ENCODE data around the gene COL28A1. TPM values are rescaled to one million over a fixed set of nuclear protein-coding genes. Genes with fewer than 3 reads are reported as not detected.
"Not testable (repeated sequence)": the region's sequence is repeated elsewhere in the genome, so short reads cannot be mapped to it uniquely, and the experiment has no call there.

COL28A1 gene
- total and polyA plus RNA-seq, 3 experiments from 2014 or later = not detected

DNA sequence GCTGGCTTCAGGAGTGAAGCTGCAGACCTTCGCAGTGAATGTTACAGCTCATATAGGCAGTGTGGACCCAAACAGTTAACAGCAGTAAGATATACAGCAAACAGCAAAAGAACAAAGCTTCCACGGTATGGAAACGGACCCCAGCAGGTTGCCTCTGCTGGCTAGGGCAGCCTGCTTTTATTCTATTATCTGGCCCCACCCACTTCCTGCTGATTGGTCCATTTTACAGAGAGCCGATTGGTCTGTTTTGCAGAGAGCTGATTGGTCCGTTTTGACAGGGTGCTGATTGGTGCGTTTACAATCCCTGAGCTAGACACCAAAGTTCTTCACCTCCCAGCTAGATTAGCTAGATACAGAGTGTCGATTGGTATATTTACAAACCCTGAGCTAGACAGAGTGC, 58.0 kb downstream of the COL28A1 start:
- POLR2A ChIA-PET; H3K36me3 Mint-ChIP-seq; DNase-seq; H3K9me3 ChIP-seq (ENCODE audit: low read length); H3K4me3 ChIP-seq (ENCODE audit: low read length); H3K27ac ChIP-seq (ENCODE audit: low read depth, low read length); H3K27ac Mint-ChIP-seq; H3K4me1 Mint-ChIP-seq; H3K27me3 ChIP-seq (ENCODE audit: insufficient read depth, low read length, poor library complexity, severe bottlenecking); H3K4me3 Mint-ChIP-seq; H3K4me1 ChIP-seq (ENCODE audit: insufficient read depth, low read length); CTCF ChIA-PET; H3K9me3 Mint-ChIP-seq; H3K36me3 ChIP-seq (ENCODE audit: insufficient read depth, low read length): not testable (repeated sequence)
- peaks cover 2 to 18% of the 10 kb centered on the region in 2 donors for H3K27me3 Mint-ChIP-seq

DNA sequence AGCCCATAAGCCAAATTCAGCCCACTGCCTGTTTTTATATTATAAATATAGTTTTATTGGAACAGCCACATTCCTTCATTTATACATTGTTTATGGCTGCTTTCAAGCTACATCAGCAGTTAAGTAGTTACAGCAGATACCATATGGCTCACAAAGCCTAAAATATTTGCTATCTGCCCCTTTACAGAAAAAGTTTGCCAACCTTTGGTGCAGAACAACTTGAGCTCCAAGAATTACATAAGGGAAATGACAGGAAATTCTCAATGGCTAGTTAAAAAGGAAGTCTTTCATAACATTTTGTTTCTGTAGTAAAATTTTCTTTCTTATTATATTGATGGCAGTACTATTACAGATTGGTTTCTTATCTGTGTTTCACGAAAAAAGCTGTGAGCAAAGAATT, 59.3 kb downstream of the COL28A1 start:
- H3K36me3 ChIP-seq (ENCODE audit: insufficient read depth, low read length) = no peaks in the 10 kb centered on the region
- ChIA-PET CTCF (no interaction called here), POLR2A (no interaction called here)
- H3K9me3 ChIP-seq (ENCODE audit: low read length) = no peaks in the 10 kb centered on the region
- Mint-ChIP-seq H3K4me1 (no peaks in the 10 kb centered on the region), H3K4me3 (no peak overlapping the region), H3K36me3 (no peaks in the 10 kb centered on the region), H3K9me3 (no peaks in the 10 kb centered on the region), H3K27me3 (peaks cover 2 to 18% of the 10 kb centered on the region in 2 donors), H3K27ac (no peak overlapping the region)
- H3K4me3 ChIP-seq (ENCODE audit: low read length) = no peak overlapping the region
- no peaks in the 10 kb centered on the region for H3K27me3 ChIP-seq (ENCODE audit: insufficient read depth, low read length, poor library complexity, severe bottlenecking)
- no peaks in the 10 kb centered on the region for H3K4me1 ChIP-seq (ENCODE audit: insufficient read depth, low read length)
- no peak for DNase-seq
- no peak overlapping the region for H3K27ac ChIP-seq (ENCODE audit: low read depth, low read length)

DNA sequence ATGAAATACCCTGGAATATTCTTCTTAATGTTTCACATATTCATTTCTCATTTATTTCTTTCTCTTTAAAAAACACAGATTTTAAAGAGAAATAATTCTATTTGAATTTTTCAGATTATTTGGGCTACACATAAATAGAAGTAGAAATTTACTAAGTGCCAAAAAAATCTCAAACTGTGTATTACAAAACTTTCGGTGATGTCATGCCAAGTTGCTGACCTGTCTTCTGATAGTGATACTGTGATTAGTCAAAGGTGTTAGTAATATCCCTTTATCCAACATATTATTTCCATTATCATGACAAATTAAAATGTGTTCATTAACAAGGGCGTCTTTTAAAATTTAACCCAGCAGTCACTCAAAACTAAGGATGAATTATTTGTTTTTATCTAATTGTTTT, 60.1 kb downstream of the COL28A1 start:
- Histone ChIP-seq H3K27me3 (ENCODE audit: insufficient read depth, low read length, poor library complexity, severe bottlenecking) (no peaks in the 10 kb centered on the region), H3K4me1 (ENCODE audit: insufficient read depth, low read length) (no peaks in the 10 kb centered on the region), H3K27ac (ENCODE audit: low read depth, low read length) (no peak overlapping the region), H3K4me3 (ENCODE audit: low read length) (no peak overlapping the region), H3K36me3 (ENCODE audit: insufficient read depth, low read length) (no peaks in the 10 kb centered on the region), H3K9me3 (ENCODE audit: low read length) (no peaks in the 10 kb centered on the region)
- Mint-ChIP-seq H3K27me3 (peaks cover 4 to 15% of the 10 kb centered on the region in 2 donors), H3K4me1 (no peaks in the 10 kb centered on the region), H3K9me3 (no peaks in the 10 kb centered on the region), H3K4me3 (no peak overlapping the region), H3K36me3 (no peaks in the 10 kb centered on the region), H3K27ac (no peak overlapping the region)
- POLR2A ChIA-PET = no interaction called here
- DNase-seq = no peak
- CTCF ChIA-PET = no interaction called here

DNA sequence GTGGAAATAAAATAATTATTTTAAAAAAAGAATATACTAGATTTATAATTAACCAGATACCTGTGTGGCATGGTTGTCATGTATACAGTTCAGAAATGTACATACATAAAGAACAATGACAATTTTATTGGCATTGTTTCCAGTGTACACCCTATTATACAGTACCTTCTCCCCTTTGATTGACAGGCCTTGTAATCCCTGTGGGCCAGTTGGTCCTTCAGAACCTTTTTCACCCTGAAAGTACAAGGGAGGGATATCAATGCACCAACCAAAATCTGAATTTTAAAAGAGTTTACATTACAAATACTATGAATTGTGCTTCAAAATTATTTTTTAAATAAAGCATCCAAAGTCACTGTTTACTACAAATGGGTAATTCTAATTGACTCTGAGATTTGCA, 61.2 kb downstream of the COL28A1 start:
- Histone ChIP-seq H3K27ac (ENCODE audit: low read depth, low read length) (no peak overlapping the region), H3K27me3 (ENCODE audit: insufficient read depth, low read length, poor library complexity, severe bottlenecking) (no peaks in the 10 kb centered on the region), H3K4me1 (ENCODE audit: insufficient read depth, low read length) (no peaks in the 10 kb centered on the region), H3K36me3 (ENCODE audit: insufficient read depth, low read length) (no peaks in the 10 kb centered on the region), H3K4me3 (ENCODE audit: low read length) (no peak overlapping the region), H3K9me3 (ENCODE audit: low read length) (no peaks in the 10 kb centered on the region)
- Mint-ChIP-seq H3K4me3 (no peak overlapping the region), H3K36me3 (no peaks in the 10 kb centered on the region), H3K9me3 (no peaks in the 10 kb centered on the region), H3K27me3 (peaks cover 2 to 9% of the 10 kb centered on the region in 2 donors), H3K4me1 (no peaks in the 10 kb centered on the region), H3K27ac (no peak overlapping the region)
- ChIA-PET CTCF (no interaction called here), POLR2A (no interaction called here)
- no peak for DNase-seq

DNA sequence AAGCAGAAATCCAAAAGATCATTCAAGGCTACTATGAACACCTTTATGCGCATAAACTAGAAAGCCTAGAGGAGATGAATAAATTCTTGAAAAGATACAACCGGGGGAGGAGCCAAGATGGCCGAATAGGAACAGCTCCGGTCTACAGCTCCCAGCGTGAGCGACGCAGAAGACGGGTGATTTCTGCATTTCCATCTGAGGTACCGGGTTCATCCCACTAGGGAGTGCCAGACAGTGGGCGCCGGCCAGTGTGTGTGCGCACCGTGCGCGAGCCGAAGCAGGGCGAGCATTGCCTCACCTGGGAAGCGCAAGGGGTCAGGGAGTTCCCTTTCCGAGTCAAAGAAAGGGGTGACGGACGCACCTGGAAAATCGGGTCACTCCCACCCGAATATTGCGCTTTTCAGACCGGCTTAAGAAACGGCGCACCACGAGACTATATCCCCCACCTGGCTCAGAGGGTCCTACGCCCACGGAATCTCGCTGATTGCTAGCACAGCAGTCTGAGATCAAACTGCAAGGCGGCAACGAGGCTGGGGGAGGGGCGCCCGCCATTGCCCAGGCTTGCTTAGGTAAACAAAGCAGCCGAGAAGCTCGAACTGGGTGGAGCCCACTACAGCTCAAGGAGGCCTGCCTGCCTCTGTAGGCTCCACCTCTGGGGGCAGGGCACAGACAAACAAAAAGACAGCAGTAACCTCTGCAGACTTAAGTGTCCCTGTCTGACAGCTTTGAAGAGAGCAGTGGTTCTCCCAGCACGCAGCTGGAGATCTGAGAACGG, 70.5 kb downstream of the COL28A1 start:
- POLR2A ChIA-PET = not testable (repeated sequence)

DNA sequence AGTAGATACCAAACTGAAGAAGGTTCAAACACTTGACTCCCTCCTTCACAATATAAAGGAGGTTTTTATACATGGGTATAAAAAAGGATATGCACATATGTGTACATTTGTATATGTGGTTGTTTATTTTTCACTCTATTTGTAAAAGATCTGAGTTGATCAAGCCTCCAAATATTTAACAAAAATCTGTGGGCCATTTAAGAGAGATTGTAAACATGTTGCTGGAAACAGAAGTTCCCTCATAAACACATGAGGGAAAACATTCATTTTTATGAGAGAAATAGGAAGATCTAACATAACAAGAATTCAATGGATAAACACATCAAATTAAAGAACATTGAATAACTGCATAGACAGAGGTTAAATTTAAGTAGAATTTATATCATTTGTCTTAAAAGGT, 81.7 kb downstream of the COL28A1 start:
- H3K27me3 ChIP-seq (ENCODE audit: insufficient read depth, low read length, poor library complexity, severe bottlenecking) = no peaks in the 10 kb centered on the region
- H3K4me3 ChIP-seq (ENCODE audit: low read length) = no peak overlapping the region
- H3K36me3 ChIP-seq (ENCODE audit: insufficient read depth, low read length) = no peaks in the 10 kb centered on the region
- POLR2A ChIA-PET = no interaction called here
- H3K27me3 Mint-ChIP-seq = peaks cover 6 to 7% of the 10 kb centered on the region in 2 donors
- no peak for DNase-seq
- peaks cover 11 to 16% (median 12%) of the 10 kb centered on the region in 5 donors for H3K9me3 Mint-ChIP-seq
- H3K4me1 ChIP-seq (ENCODE audit: insufficient read depth, low read length) = no peaks in the 10 kb centered on the region
- H3K36me3 Mint-ChIP-seq = peaks cover 0 to 7% (median 2%) of the 10 kb centered on the region in 3 donors
- no peak overlapping the region for H3K27ac Mint-ChIP-seq
- no peak overlapping the region for H3K4me3 Mint-ChIP-seq
- CTCF ChIA-PET = no interaction called here
- H3K27ac ChIP-seq (ENCODE audit: low read depth, low read length) = no peak overlapping the region
- no peaks in the 10 kb centered on the region for H3K9me3 ChIP-seq (ENCODE audit: low read length)
- no peaks in the 10 kb centered on the region for H3K4me1 Mint-ChIP-seq

More for the DNA sequence above, 70.5 kb downstream of the COL28A1 start:
- H3K9me3 ChIP-seq (ENCODE audit: low read length); H3K9me3 Mint-ChIP-seq; H3K4me3 ChIP-seq (ENCODE audit: low read length); H3K4me1 ChIP-seq (ENCODE audit: insufficient read depth, low read length); CTCF ChIA-PET; H3K4me1 Mint-ChIP-seq; H3K27ac ChIP-seq (ENCODE audit: low read depth, low read length); H3K27ac Mint-ChIP-seq; H3K27me3 ChIP-seq (ENCODE audit: insufficient read depth, low read length, poor library complexity, severe bottlenecking); H3K36me3 ChIP-seq (ENCODE audit: insufficient read depth, low read length); DNase-seq; H3K4me3 Mint-ChIP-seq: not testable (repeated sequence)
- H3K36me3 Mint-ChIP-seq = peaks cover 0 to 13% (median 0%) of the 10 kb centered on the region in 3 donors
- H3K27me3 Mint-ChIP-seq = peaks cover 4 to 16% of the 10 kb centered on the region in 2 donors

DNA sequence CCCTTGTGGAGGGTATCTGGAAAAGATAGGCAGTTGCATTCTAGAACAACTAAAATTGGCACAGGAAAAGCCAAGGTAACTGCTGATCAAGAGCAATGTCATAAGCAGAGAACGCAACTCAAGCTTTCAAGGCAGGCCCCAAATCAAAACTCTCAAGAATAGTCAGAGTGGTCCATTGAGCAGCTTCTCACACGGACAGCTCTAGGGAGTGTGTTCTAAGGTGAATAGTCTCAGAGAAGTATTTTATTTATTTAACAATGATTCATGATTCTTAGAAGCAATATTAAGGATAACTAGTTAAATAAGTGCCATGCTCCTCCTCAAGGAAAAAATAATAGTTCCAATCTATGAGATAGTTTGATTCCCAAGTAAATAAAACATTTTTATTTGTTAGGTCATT, 83.0 kb downstream of the COL28A1 start:
- H3K9me3 ChIP-seq (ENCODE audit: low read length) = no peaks in the 10 kb centered on the region
- Mint-ChIP-seq H3K36me3 (peaks cover 1 to 17% (median 2%) of the 10 kb centered on the region in 3 donors), H3K27ac (no peak overlapping the region), H3K4me1 (no peaks in the 10 kb centered on the region), H3K4me3 (no peak overlapping the region), H3K27me3 (peaks cover 3 to 6% of the 10 kb centered on the region in 2 donors), H3K9me3 (peaks cover 18 to 27% (median 23%) of the 10 kb centered on the region in 5 donors)
- H3K36me3 ChIP-seq (ENCODE audit: insufficient read depth, low read length) = no peaks in the 10 kb centered on the region
- ChIA-PET CTCF (no interaction called here), POLR2A (no interaction called here)
- H3K27ac ChIP-seq (ENCODE audit: low read depth, low read length) = no peak overlapping the region
- H3K27me3 ChIP-seq (ENCODE audit: insufficient read depth, low read length, poor library complexity, severe bottlenecking) = no peaks in the 10 kb centered on the region
- no peaks in the 10 kb centered on the region for H3K4me1 ChIP-seq (ENCODE audit: insufficient read depth, low read length)
- no peak for DNase-seq
- no peak overlapping the region for H3K4me3 ChIP-seq (ENCODE audit: low read length)

DNA sequence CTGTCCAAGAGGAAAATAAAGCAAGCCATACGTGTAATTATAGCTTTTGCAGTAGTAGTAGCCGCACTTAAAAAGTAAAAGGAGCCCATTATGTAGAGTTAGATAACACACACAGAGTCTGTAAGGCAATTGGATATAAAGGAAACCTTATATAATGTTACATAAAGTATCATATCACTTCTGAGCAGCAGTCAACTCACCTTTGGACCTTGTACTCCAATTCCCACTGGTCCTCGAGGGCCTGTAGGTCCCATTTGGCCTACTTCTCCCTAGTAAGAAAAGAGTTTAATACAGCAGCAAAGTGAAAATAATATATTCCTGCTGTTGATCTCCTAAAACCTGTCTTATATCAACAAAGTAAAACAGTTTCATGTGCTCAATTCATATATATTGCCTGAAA, 83.6 kb downstream of the COL28A1 start:
- CTCF ChIA-PET = no interaction called here
- H3K9me3 Mint-ChIP-seq = peaks cover 20 to 30% (median 27%) of the 10 kb centered on the region in 5 donors

More for the DNA sequence above, 83.6 kb downstream of the COL28A1 start:
- Histone ChIP-seq H3K27ac (ENCODE audit: low read depth, low read length) (no peak overlapping the region), H3K9me3 (ENCODE audit: low read length) (no peaks in the 10 kb centered on the region), H3K4me3 (ENCODE audit: low read length) (no peak overlapping the region), H3K27me3 (ENCODE audit: insufficient read depth, low read length, poor library complexity, severe bottlenecking) (no peaks in the 10 kb centered on the region), H3K36me3 (ENCODE audit: insufficient read depth, low read length) (no peaks in the 10 kb centered on the region), H3K4me1 (ENCODE audit: insufficient read depth, low read length) (no peaks in the 10 kb centered on the region)
- H3K4me3 Mint-ChIP-seq = no peak overlapping the region
- peaks cover 5 to 6% of the 10 kb centered on the region in 2 donors for H3K27me3 Mint-ChIP-seq
- POLR2A ChIA-PET = no interaction called here
- no peak overlapping the region for H3K27ac Mint-ChIP-seq
- H3K4me1 Mint-ChIP-seq = no peaks in the 10 kb centered on the region
- peaks cover 1 to 20% (median 2%) of the 10 kb centered on the region in 3 donors for H3K36me3 Mint-ChIP-seq
- DNase-seq = no peak
